GM23338 (cell line): Measurements from ENCODE around the gene DHX30. TPM values are rescaled to one million over a fixed set of nuclear protein-coding genes. Genes with fewer than 3 reads are reported as not detected.

Experiments
- ATAC-seq: fragments of 200-7000 bp; cut with Tn5 transposase; 3 replicates; pipeline ENCODE4 v1.9.1; 2020
- DNase-seq: peaks from one replicate; pipeline ENCODE4 v3.0.0-alpha.2; 2015; ENCODE audit warnings: low spot score
- H2AFZ ChIP-seq: fragments of 200-600 bp; sonication (generic); 2 replicates; pipeline ENCODE4 v1.8.0; 2016; ENCODE audit warnings: antibody characterized with exemption, mild to moderate bottlenecking, moderate library complexity
- H3F3A ChIP-seq: fragments of 200-600 bp; sonication (generic); replicated peaks from 2 replicates; pipeline ENCODE4 v1.8.0; 2017; ENCODE audit warnings: antibody characterized with exemption, mixed run types, low read depth
- H3K27ac ChIP-seq: fragments of 200-600 bp; sonication (generic); 2 replicates; pipeline ENCODE4 v1.6.1; 2016; ENCODE audit warnings: low read depth
- H3K27me3 ChIP-seq: fragments of 200-600 bp; sonication (generic); 2 replicates; pipeline ENCODE4 v1.8.0; 2016; ENCODE audit warnings: mild to moderate bottlenecking, mixed run types, moderate library complexity; ENCODE audit not compliant: insufficient read depth
- H3K36me3 ChIP-seq: fragments of 200-600 bp; sonication (generic); 2 replicates; pipeline ENCODE4 v1.8.0; 2016; ENCODE audit warnings: mild to moderate bottlenecking; ENCODE audit not compliant: insufficient read depth
- H3K4me1 ChIP-seq: fragments of 200-600 bp; sonication (generic); 2 replicates; pipeline ENCODE4 v1.8.0; 2016; ENCODE audit warnings: mild to moderate bottlenecking, moderate library complexity; ENCODE audit not compliant: insufficient read depth
- H3K4me2 ChIP-seq: fragments of 200-600 bp; sonication (generic); 2 replicates; pipeline ENCODE4 v1.7.1; 2017; ENCODE audit warnings: mixed run types
- H3K4me3 ChIP-seq: fragments of 200-600 bp; sonication (generic); 2 replicates; pipeline ENCODE4 v1.6.1; 2016; ENCODE audit warnings: mixed run types
- H3K79me2 ChIP-seq: fragments of 200-600 bp; sonication (generic); replicated peaks from 2 replicates; pipeline ENCODE4 v1.8.0; 2017; ENCODE audit warnings: mild to moderate bottlenecking; ENCODE audit not compliant: insufficient read depth
- H3K9me2 ChIP-seq: fragments of 200-600 bp; sonication (generic); 2 replicates; pipeline ENCODE4 v1.8.0; 2017; ENCODE audit not compliant: insufficient read depth
- H4K20me1 ChIP-seq: fragments of 200-600 bp; sonication (generic); replicated peaks from 2 replicates; pipeline ENCODE4 v1.8.0; 2017; ENCODE audit warnings: mild to moderate bottlenecking; ENCODE audit not compliant: insufficient read depth
- H3K27ac Mint-ChIP-seq: 2 replicates; pipeline ENCODE4 v1.8.0; 2020; ENCODE audit warnings: inconsistent platforms, mild to moderate bottlenecking, moderate library complexity, mixed read lengths
- H3K27me3 Mint-ChIP-seq: 3 replicates; pipeline ENCODE4 v1.8.0; 2022; ENCODE audit warnings: low read depth, mild to moderate bottlenecking, moderate library complexity, mixed read lengths, inconsistent platforms; ENCODE audit not compliant: insufficient read depth, poor library complexity
- H3K36me3 Mint-ChIP-seq: 3 replicates; pipeline ENCODE4 v1.8.0; 2021; ENCODE audit warnings: low read depth, mild to moderate bottlenecking, inconsistent platforms, moderate library complexity, mixed read lengths
- H3K4me1 Mint-ChIP-seq: 3 replicates; pipeline ENCODE4 v1.8.0; 2020; ENCODE audit warnings: mild to moderate bottlenecking, inconsistent platforms, mixed read lengths
- H3K4me3 Mint-ChIP-seq: 3 replicates; pipeline ENCODE4 v1.8.0; 2021; ENCODE audit warnings: moderate library complexity, mild to moderate bottlenecking, inconsistent platforms, mixed read lengths
- H3K9me3 Mint-ChIP-seq: 3 replicates; pipeline ENCODE4 v1.8.0; 2020; ENCODE audit warnings: moderate library complexity, mild to moderate bottlenecking, inconsistent platforms, mixed read lengths
- CREB1 ChIP-seq: fragments of 250-450 bp; sonication (Bioruptor Pico); IDR thresholded peaks from 2 replicates; pipeline ENCODE4 v1.5.0; 2020; ENCODE audit warnings: low read depth, mild to moderate bottlenecking, moderate library complexity
- EZH2 ChIP-seq: fragments of 200-600 bp; sonication (generic); IDR thresholded peaks from one replicate; pipeline ENCODE4 v1.8.0; 2017; ENCODE audit warnings: antibody characterized with exemption, mild to moderate bottlenecking, low read depth; ENCODE audit not compliant: unreplicated experiment
- EZH2phosphoT487 ChIP-seq: fragments of 200-600 bp; sonication (generic); IDR thresholded peaks from one replicate; pipeline ENCODE4 v1.8.1; 2018; ENCODE audit warnings: antibody characterized with exemption; ENCODE audit not compliant: unreplicated experiment
- JUNB ChIP-seq: IDR thresholded peaks from one replicate; pipeline ENCODE4 v1.6.1; 2016; ENCODE audit warnings: antibody characterized with exemption; ENCODE audit not compliant: unreplicated experiment
- NANOG ChIP-seq: IDR thresholded peaks from 2 replicates; pipeline ENCODE4 v1.6.1; 2016; ENCODE audit warnings: antibody characterized with exemption, borderline replicate concordance
- POLR2AphosphoS5 ChIP-seq: IDR thresholded peaks from 2 replicates; pipeline ENCODE4 v1.6.1; 2016; ENCODE audit warnings: antibody characterized with exemption, low read depth
- STAT1 ChIP-seq: IDR thresholded peaks from one replicate; pipeline ENCODE4 v1.6.1; 2016; ENCODE audit warnings: antibody characterized with exemption; ENCODE audit not compliant: unreplicated experiment
- ZNF114 ChIP-seq: fragments of 250-450 bp; sonication (Bioruptor Pico); IDR thresholded peaks from 2 replicates; pipeline ENCODE4 v1.5.0; 2020; ENCODE audit warnings: mild to moderate bottlenecking, moderate library complexity
- ZNF331 ChIP-seq: fragments of 250-450 bp; sonication (Bioruptor Pico); IDR thresholded peaks from 2 replicates; pipeline ENCODE4 v1.5.0; 2020; ENCODE audit warnings: low read depth, mild to moderate bottlenecking, moderate library complexity
- polyA plus RNA-seq: library from polyadenylated mRNA; unstranded; fragments of >200 nt; fragmentation: Nextera tagmentation; extraction: Ambion mirVana; gene quantifications from 2 replicates; pipeline ENCODE4 v1.2.1, GENCODE V29; 2016
- total RNA-seq: library from RNA; depleted of rRNA; stranded (reverse); fragments of >200 nt; shearing (Covaris generic); gene quantifications from 2 replicates; pipeline ENCODE4 v1.2.3, GENCODE V29; 2014
- TF ChIP-seq, protein P1 (sequence below), 2 experiments: fragments of 200-600 bp in 1 of 2; sonication (generic) in 1 of 2; conservative IDR thresholded peaks; 2 replicates each; pipeline versions ENCODE4 v1.5.1 to v1.6.1; 2016 to 2017; ENCODE audit warnings: antibody characterized with exemption in 2 of 2, low read depth in 2 of 2, mild to moderate bottlenecking in 2 of 2, moderate library complexity in 1 of 2
- TF ChIP-seq, protein P2 (sequence below): IDR thresholded peaks from one replicate; pipeline ENCODE4 v1.6.1; 2018; ENCODE audit warnings: antibody characterized with exemption; ENCODE audit not compliant: unreplicated experiment
- TF ChIP-seq, protein P3 (sequence below): IDR thresholded peaks from 2 replicates; pipeline ENCODE4 v1.6.1; 2016; ENCODE audit warnings: antibody characterized with exemption

The DHX30 gene
- total and polyA plus RNA-seq, 2 experiments from 2014 or later, result 47.5 to 125 TPM

DNA sequence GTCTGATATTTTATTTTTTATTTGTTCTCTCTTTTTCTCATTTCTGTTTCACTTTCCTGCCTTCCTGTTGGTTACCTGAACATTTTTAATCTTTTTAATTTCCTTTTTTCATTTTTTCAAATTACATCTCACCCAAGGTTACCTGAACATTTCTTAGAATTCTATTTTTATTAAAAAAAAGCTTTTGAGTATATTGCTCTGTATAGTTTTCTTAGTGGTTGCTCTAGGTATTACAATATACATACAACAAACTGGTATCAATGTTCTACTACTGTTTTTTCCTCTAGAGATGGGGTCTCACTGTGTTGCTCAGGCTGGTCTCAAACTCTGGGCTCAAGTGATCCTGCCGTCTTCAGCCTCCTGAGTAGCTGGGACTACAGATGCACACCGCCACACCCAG, 79.4 kb downstream of the DHX30 start:
- H3K4me3 ChIP-seq, result no peak overlapping the region
- Mint-ChIP-seq H3K36me3 (peaks cover 27% of the 10 kb centered on the region), H3K4me3 (no peak overlapping the region), H3K9me3 (no peaks in the 10 kb centered on the region), H3K4me1 (peaks cover 3% of the 10 kb centered on the region; the same call in 2 of the 3 replicates), H3K27me3 (peaks cover 8% of the 10 kb centered on the region), H3K27ac (no peak overlapping the region)
- H3K4me2 ChIP-seq, result no peak overlapping the region
- no peak for DNase-seq
- no peaks in the 10 kb centered on the region for H3K4me1 ChIP-seq
- no peaks in the 10 kb centered on the region for H3F3A ChIP-seq
- no peak for ATAC-seq
- no peak overlapping the region for H2AFZ ChIP-seq
- H3K36me3 ChIP-seq, result peaks cover 2% of the 10 kb centered on the region; the same call in 1 of the 2 replicates
- no peaks in the 10 kb centered on the region for H3K27me3 ChIP-seq
- H3K79me2 ChIP-seq, result no peaks in the 10 kb centered on the region
- H3K9me2 ChIP-seq, result no peaks in the 10 kb centered on the region
- no peaks in the 10 kb centered on the region for H4K20me1 ChIP-seq
- H3K27ac ChIP-seq, result no peak overlapping the region
- TF ChIP-seq, protein P1, sequence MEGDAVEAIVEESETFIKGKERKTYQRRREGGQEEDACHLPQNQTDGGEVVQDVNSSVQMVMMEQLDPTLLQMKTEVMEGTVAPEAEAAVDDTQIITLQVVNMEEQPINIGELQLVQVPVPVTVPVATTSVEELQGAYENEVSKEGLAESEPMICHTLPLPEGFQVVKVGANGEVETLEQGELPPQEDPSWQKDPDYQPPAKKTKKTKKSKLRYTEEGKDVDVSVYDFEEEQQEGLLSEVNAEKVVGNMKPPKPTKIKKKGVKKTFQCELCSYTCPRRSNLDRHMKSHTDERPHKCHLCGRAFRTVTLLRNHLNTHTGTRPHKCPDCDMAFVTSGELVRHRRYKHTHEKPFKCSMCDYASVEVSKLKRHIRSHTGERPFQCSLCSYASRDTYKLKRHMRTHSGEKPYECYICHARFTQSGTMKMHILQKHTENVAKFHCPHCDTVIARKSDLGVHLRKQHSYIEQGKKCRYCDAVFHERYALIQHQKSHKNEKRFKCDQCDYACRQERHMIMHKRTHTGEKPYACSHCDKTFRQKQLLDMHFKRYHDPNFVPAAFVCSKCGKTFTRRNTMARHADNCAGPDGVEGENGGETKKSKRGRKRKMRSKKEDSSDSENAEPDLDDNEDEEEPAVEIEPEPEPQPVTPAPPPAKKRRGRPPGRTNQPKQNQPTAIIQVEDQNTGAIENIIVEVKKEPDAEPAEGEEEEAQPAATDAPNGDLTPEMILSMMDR (conservative IDR thresholded peaks at IDR 0.05; ENCODE audit: low read depth in 2 of 2), result peak in 1 of 2 experiments; percentile 32; a peak in 1 of 4 replicates
- TF ChIP-seq CREB1 (CRISPR knock-in tag) (no peak), EZH2 (no peak), EZH2phosphoT487 (no peak), STAT1 (no peak)
- TF ChIP-seq, protein P2, sequence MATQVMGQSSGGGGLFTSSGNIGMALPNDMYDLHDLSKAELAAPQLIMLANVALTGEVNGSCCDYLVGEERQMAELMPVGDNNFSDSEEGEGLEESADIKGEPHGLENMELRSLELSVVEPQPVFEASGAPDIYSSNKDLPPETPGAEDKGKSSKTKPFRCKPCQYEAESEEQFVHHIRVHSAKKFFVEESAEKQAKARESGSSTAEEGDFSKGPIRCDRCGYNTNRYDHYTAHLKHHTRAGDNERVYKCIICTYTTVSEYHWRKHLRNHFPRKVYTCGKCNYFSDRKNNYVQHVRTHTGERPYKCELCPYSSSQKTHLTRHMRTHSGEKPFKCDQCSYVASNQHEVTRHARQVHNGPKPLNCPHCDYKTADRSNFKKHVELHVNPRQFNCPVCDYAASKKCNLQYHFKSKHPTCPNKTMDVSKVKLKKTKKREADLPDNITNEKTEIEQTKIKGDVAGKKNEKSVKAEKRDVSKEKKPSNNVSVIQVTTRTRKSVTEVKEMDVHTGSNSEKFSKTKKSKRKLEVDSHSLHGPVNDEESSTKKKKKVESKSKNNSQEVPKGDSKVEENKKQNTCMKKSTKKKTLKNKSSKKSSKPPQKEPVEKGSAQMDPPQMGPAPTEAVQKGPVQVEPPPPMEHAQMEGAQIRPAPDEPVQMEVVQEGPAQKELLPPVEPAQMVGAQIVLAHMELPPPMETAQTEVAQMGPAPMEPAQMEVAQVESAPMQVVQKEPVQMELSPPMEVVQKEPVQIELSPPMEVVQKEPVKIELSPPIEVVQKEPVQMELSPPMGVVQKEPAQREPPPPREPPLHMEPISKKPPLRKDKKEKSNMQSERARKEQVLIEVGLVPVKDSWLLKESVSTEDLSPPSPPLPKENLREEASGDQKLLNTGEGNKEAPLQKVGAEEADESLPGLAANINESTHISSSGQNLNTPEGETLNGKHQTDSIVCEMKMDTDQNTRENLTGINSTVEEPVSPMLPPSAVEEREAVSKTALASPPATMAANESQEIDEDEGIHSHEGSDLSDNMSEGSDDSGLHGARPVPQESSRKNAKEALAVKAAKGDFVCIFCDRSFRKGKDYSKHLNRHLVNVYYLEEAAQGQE, result no peak

DNA sequence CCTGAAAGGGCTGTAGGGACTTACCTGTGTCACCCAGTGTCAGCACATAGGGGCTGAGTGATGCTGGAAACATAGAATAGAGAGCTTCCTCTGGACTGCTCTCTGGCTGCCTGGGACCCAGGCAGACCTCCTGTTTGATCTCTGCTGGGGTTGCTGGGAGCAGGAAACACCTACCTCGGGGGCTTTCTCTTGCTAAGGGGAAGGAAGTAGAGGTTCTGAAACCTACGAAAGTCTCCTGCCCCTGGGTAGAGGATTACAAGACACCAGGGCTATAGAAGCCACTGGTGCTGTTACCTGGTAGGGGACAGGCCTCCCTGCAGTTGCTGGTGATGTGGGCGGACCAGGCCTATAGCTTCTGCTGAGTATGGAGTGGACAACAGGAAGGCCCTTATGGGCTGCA, 81.7 kb downstream of the DHX30 start:
- Mint-ChIP-seq H3K27me3 (peaks cover 7% of the 10 kb centered on the region), H3K4me1 (peaks cover 8% of the 10 kb centered on the region), H3K4me3 (no peak overlapping the region), H3K36me3 (peaks cover 45% of the 10 kb centered on the region), H3K27ac (no peak overlapping the region), H3K9me3 (no peaks in the 10 kb centered on the region)
- no peaks in the 10 kb centered on the region for H3K36me3 ChIP-seq
- peaks cover 6% of the 10 kb centered on the region for H3K79me2 ChIP-seq
- no peak overlapping the region for H3K4me2 ChIP-seq
- H3K9me2 ChIP-seq, result peaks cover 8% of the 10 kb centered on the region
- no peak for DNase-seq
- peak; percentile 28; the same call in 1 of the 3 replicates for ATAC-seq
- no peak overlapping the region for H2AFZ ChIP-seq
- H3K27me3 ChIP-seq, result no peaks in the 10 kb centered on the region
- no peak overlapping the region for H3K4me3 ChIP-seq
- no peaks in the 10 kb centered on the region for H3F3A ChIP-seq
- no peaks in the 10 kb centered on the region for H4K20me1 ChIP-seq
- peaks cover 1% of the 10 kb centered on the region for H3K4me1 ChIP-seq
- H3K27ac ChIP-seq, result 0 out of 2 replicates have a peak overlapping the region, but pooled peaks have one; percentile 55
- TF ChIP-seq STAT1 (no peak), JUNB (no peak), CREB1 (CRISPR knock-in tag) (no peak), ZNF331 (CRISPR knock-in tag) (no peak), NANOG (no peak), EZH2phosphoT487 (no peak), ZNF114 (CRISPR knock-in tag) (no peak), POLR2AphosphoS5 (no peak), EZH2 (no peak)
- TF ChIP-seq, protein P3, sequence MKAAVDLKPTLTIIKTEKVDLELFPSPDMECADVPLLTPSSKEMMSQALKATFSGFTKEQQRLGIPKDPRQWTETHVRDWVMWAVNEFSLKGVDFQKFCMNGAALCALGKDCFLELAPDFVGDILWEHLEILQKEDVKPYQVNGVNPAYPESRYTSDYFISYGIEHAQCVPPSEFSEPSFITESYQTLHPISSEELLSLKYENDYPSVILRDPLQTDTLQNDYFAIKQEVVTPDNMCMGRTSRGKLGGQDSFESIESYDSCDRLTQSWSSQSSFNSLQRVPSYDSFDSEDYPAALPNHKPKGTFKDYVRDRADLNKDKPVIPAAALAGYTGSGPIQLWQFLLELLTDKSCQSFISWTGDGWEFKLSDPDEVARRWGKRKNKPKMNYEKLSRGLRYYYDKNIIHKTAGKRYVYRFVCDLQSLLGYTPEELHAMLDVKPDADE, result no peak
- TF ChIP-seq, protein P2, result no peak
